ENCODE results near the gene SUGP2. TPM values are rescaled to one million over a fixed set of nuclear protein-coding genes. Genes with fewer than 3 reads are reported as not detected.

SUGP2 gene
- total RNA-seq, 1 experiment from 2014 or later: 95.2 TPM

DNA sequence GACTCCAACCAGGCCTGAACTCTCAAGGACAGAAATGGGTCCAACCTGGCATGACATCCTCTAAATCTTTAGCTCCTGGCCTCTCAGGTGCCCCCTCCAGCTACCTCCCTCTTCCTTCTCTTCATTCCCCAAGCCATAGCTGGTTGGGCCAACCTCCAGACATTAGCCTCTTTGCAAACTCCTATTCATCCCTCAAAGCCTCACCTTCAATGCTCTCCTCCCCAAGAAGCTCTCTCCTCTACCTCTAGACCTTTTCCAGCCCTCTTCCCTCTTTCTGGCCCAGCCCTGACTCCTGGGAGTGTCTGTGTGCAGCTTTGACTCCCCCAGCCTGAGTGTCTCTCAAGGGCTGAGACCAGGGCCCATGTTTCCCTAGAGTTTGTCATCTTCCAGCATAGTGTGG is 87.0 kb downstream of the SUGP2 start:
- no peak overlapping the region for H2BK15ac ChIP-seq (ENCODE audit: low read depth, low read length)
- no peaks in the 10 kb centered on the region for H3K36me3 Mint-ChIP-seq (ENCODE audit: insufficient read depth in 1 of 3, low read depth in 3 of 3)
- H4K20me1 ChIP-seq (ENCODE audit: control insufficient read depth, insufficient read depth, insufficient read length): no peaks in the 10 kb centered on the region
- peaks cover 5 to 12% of the 10 kb centered on the region in 2 experiments; a peak in 3 of 4 replicates for H3K4me1 Mint-ChIP-seq
- no peaks in the 10 kb centered on the region for H3K23me2 ChIP-seq (ENCODE audit: insufficient read length, low read depth, low read length, poor library complexity, severe bottlenecking)
- DNase-seq: no peak
- no peak overlapping the region for H4K91ac ChIP-seq (ENCODE audit: insufficient read length, low read depth, low read length)
- H3K56ac ChIP-seq (ENCODE audit: insufficient read length, low read depth, low read length): no peak overlapping the region
- peaks cover 48% of the 10 kb centered on the region for H3K27me3 Mint-ChIP-seq (ENCODE audit: low read depth)
- no peak overlapping the region for H2BK12ac ChIP-seq (ENCODE audit: insufficient read length, low read depth, low read length)
- peak overlapping the region in 1 of 3 experiments; percentile 22; a peak in 1 of 7 replicates for H3K27ac Mint-ChIP-seq
- no peak overlapping the region for H3T11ph ChIP-seq (ENCODE audit: low read length)
- H3K14ac ChIP-seq (ENCODE audit: insufficient read depth, low read length): no peak overlapping the region
- H3K4me1 ChIP-seq (ENCODE audit: insufficient read depth, low read length): no peaks in the 10 kb centered on the region
- H3K9me3 ChIP-seq (ENCODE audit: control insufficient read depth, low read depth, low read length): no peaks in the 10 kb centered on the region
- peaks cover 0 to 2% of the 10 kb centered on the region in 2 experiments; a peak in 1 of 5 replicates for H3K9me3 Mint-ChIP-seq
- H3K4me3 Mint-ChIP-seq: no peak overlapping the region
- H2AFZ ChIP-seq (ENCODE audit: low read length): no peak overlapping the region
- no peak overlapping the region for H3K4me2 ChIP-seq (ENCODE audit: insufficient read depth, insufficient read length, low read length)
- H3K18ac ChIP-seq (ENCODE audit: insufficient read length, low read depth, low read length): no peak overlapping the region
- no peak overlapping the region for H2BK20ac ChIP-seq (ENCODE audit: low read depth, low read length, poor library complexity, severe bottlenecking)
- H2BK120ac ChIP-seq (ENCODE audit: low read depth, low read length, poor library complexity, severe bottlenecking): no peak overlapping the region
- no peak overlapping the region for H2AK5ac ChIP-seq (ENCODE audit: insufficient read length, low read length)
- no peak overlapping the region for H3K27ac ChIP-seq (ENCODE audit: insufficient read length, low read depth, low read length)
- H2BK5ac ChIP-seq (ENCODE audit: insufficient read length, low read length): no peak overlapping the region
- H3K27me3 ChIP-seq (ENCODE audit: insufficient read depth, low read length): no peaks in the 10 kb centered on the region
- H4K8ac ChIP-seq (replicated peaks; ENCODE audit: insufficient read length, low read depth, low read length): no peak overlapping the region
- H3K4ac ChIP-seq (ENCODE audit: low read depth, low read length): no peak overlapping the region
- TF ChIP-seq, protein P1, sequence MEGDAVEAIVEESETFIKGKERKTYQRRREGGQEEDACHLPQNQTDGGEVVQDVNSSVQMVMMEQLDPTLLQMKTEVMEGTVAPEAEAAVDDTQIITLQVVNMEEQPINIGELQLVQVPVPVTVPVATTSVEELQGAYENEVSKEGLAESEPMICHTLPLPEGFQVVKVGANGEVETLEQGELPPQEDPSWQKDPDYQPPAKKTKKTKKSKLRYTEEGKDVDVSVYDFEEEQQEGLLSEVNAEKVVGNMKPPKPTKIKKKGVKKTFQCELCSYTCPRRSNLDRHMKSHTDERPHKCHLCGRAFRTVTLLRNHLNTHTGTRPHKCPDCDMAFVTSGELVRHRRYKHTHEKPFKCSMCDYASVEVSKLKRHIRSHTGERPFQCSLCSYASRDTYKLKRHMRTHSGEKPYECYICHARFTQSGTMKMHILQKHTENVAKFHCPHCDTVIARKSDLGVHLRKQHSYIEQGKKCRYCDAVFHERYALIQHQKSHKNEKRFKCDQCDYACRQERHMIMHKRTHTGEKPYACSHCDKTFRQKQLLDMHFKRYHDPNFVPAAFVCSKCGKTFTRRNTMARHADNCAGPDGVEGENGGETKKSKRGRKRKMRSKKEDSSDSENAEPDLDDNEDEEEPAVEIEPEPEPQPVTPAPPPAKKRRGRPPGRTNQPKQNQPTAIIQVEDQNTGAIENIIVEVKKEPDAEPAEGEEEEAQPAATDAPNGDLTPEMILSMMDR (conservative IDR thresholded peaks at IDR 0.05): no peak
- no peak overlapping the region for H3K9ac ChIP-seq (ENCODE audit: extremely low read depth, insufficient read length, low read length)
- no peaks in the 10 kb centered on the region for H3K79me2 ChIP-seq (ENCODE audit: insufficient read depth, low read length)
- no peak overlapping the region for H3K23ac ChIP-seq (ENCODE audit: insufficient read length, low read depth, low read length)
- H3K79me1 ChIP-seq (ENCODE audit: insufficient read depth, low read depth, low read length, poor library complexity, severe bottlenecking): no peaks in the 10 kb centered on the region
- H4K5ac ChIP-seq (ENCODE audit: insufficient read length, low read depth, low read length): no peak overlapping the region
